K562 (cell line): Measurements from ENCODE around the gene CCDC87. TPM values are rescaled to one million over a fixed set of nuclear protein-coding genes. Genes with fewer than 3 reads are reported as not detected.

Experiments
- ATAC-seq: fragments of 200-7000 bp; cut with Tn5 transposase; 3 replicates; pipeline ENCODE4 v1.9.1; 2020; ENCODE audit warnings: moderate library complexity
- BruUV-seq: library from RNA; stranded (reverse); fragments of 400-500 nt; replicated peaks from 2 replicates; lab custom pipeline; 2021; lab: Mats Ljungman, UMichigan
- CTCF ChIA-PET: fragments of 300-600 bp; formaldehyde crosslinking; extraction: SDS; loops from one replicate; lab custom pipeline; 2021; ENCODE audit warnings: low intra/inter-chr PET ratio; lab: Yijun Ruan, JAX
- POLR2A ChIA-PET: fragments of 300-600, 350-650 bp; sonication (Branson Sonifier 250); formaldehyde crosslinking; extraction: SDS; loops from one replicate; lab custom pipeline; 2021; ENCODE audit warnings: antibody characterized with exemption, inconsistent platforms; lab: Yijun Ruan, JAX
- DNase-seq, 4 experiments: peaks; one replicate each; pipeline versions ENCODE4 v3.0.0 to v3.0.0-alpha.2; 2011 to 2018; ENCODE audit warnings: low spot score in 3 of 4, mixed read lengths in 3 of 4; ENCODE audit errors: extremely low read depth in 1 of 4
- FAIRE-seq: peaks from 2 replicates; lab custom pipeline; 2011; peaks lifted over from hg19 to GRCh38; lab: Jason Lieb, UNC
- H2AFZ ChIP-seq: 2 replicates; pipeline ENCODE4 v1.6.0; 2011; ENCODE audit warnings: low read depth, low read length, control low read depth, inconsistent platforms
- H3K27ac ChIP-seq: fragments of 200-600 bp; 3 replicates; pipeline ENCODE4 v1.8.0; 2011; ENCODE audit warnings: low read depth, mild to moderate bottlenecking, control low read depth, inconsistent platforms, low read length, moderate library complexity, mixed read lengths; ENCODE audit errors: extremely low read depth
- H3K27me3 ChIP-seq, 2 experiments: fragments of 300-600 bp in 1 of 2; 2 replicates in 1 of 2; 3 replicates in 1 of 2; pipeline versions ENCODE4 v1.6.0 to v1.8.0; 2011; ENCODE audit warnings: inconsistent platforms in 2 of 2, low read length in 2 of 2, mild to moderate bottlenecking in 1 of 2, mixed read lengths in 1 of 2, moderate library complexity in 1 of 2; ENCODE audit not compliant: control insufficient read depth in 2 of 2, insufficient read depth in 2 of 2
- H3K36me3 ChIP-seq: fragments of 300-600 bp; 3 replicates; pipeline ENCODE4 v1.8.0; 2011; ENCODE audit warnings: mild to moderate bottlenecking, low read length, inconsistent platforms; ENCODE audit not compliant: control insufficient read depth, insufficient read depth
- H3K4me1 ChIP-seq, 2 experiments: fragments of 200-600 bp in 1 of 2; replicated peaks in 1 of 2; 2 replicates in 1 of 2; 3 replicates in 1 of 2; pipeline versions ENCODE4 v1.5.1 to v1.8.0; 2011; ENCODE audit warnings: inconsistent platforms in 2 of 2, low read length in 2 of 2, mild to moderate bottlenecking in 1 of 2, mixed read lengths in 1 of 2, moderate library complexity in 1 of 2; ENCODE audit not compliant: control insufficient read depth in 2 of 2, insufficient read depth in 2 of 2
- H3K4me2 ChIP-seq: 2 replicates; pipeline ENCODE4 v1.6.1; 2011; ENCODE audit warnings: low read length, control low read depth, inconsistent platforms, mixed read lengths; ENCODE audit not compliant: insufficient read depth
- H3K4me3 ChIP-seq: fragments of 200-600 bp; sonication (generic), shearing (Covaris generic); 2 replicates; pipeline ENCODE4 v1.5.1; 2016; ENCODE audit warnings: control low read depth, inconsistent platforms
- H3K79me2 ChIP-seq: fragments of 200-600 bp; 3 replicates; pipeline ENCODE4 v1.8.0; 2011; ENCODE audit warnings: low read length, inconsistent platforms; ENCODE audit not compliant: control insufficient read depth, insufficient read depth
- H3K9ac ChIP-seq, 2 experiments: 2 replicates each; pipeline versions ENCODE4 v1.6.0 to v1.6.1; 2011; ENCODE audit warnings: low read depth in 2 of 2, low read length in 2 of 2, control low read depth in 1 of 2, inconsistent platforms in 1 of 2, mild to moderate bottlenecking in 1 of 2, mixed read lengths in 1 of 2; ENCODE audit not compliant: insufficient read depth in 1 of 2
- H3K9me1 ChIP-seq: one replicate; pipeline ENCODE4 v1.6.0; 2011; ENCODE audit warnings: inconsistent platforms, mild to moderate bottlenecking, low read length, moderate library complexity; ENCODE audit not compliant: control insufficient read depth, insufficient read depth
- H3K9me3 ChIP-seq: replicated peaks from 2 replicates; pipeline ENCODE4 v1.5.1; 2011; ENCODE audit warnings: low read depth, low read length, inconsistent platforms; ENCODE audit not compliant: control insufficient read depth, insufficient read depth
- H4K20me1 ChIP-seq: replicated peaks from 2 replicates; pipeline ENCODE4 v1.6.1; 2011; ENCODE audit warnings: low read length, inconsistent platforms, mixed read lengths; ENCODE audit not compliant: control insufficient read depth, insufficient read depth
- CBX8 ChIP-seq: fragments of 200-600 bp; sonication (generic); IDR thresholded peaks from 2 replicates; pipeline ENCODE4 v1.6.1; 2012; ENCODE audit warnings: borderline replicate concordance, mixed run types, low read depth, mild to moderate bottlenecking, moderate library complexity, mixed read lengths, low read length, control low read depth, inconsistent platforms; ENCODE audit not compliant: poor library complexity, severe bottlenecking; ENCODE audit errors: extremely low read depth
- FOXJ3 ChIP-seq: sonication (generic); formaldehyde crosslinking; IDR thresholded peaks from 2 replicates; pipeline ENCODE4 v1.4.0; 2020; ENCODE audit warnings: mild to moderate bottlenecking, missing genetic modification reagents
- FUS ChIP-seq: fragments of 200-400 bp; formaldehyde crosslinking; optimal IDR thresholded peaks from 2 replicates; pipeline ENCODE3; 2017; ENCODE audit warnings: low read depth, low read length
- ILK ChIP-seq: fragments of 450-650 bp; IDR thresholded peaks from 2 replicates; pipeline ENCODE4 v1.6.1; 2016; ENCODE audit warnings: missing genetic modification characterization, low read depth, mild to moderate bottlenecking, missing compliant biosample characterization, moderate library complexity, borderline replicate concordance
- JUN ChIP-seq, 2 experiments: sonication (generic) in 1 of 2; formaldehyde crosslinking in 1 of 2; IDR thresholded peaks; 2 replicates each; pipeline versions ENCODE4 v1.6.1 to v1.8.0; 2012 to 2022; ENCODE audit warnings: borderline replicate concordance in 2 of 2, mild to moderate bottlenecking in 2 of 2, improper control_type of control experiment in 1 of 2, low read depth in 1 of 2, low read length in 1 of 2, missing genetic modification reagents in 1 of 2
- L3MBTL2 ChIP-seq: fragments of 450-650 bp; IDR thresholded peaks from 2 replicates; pipeline ENCODE4 v1.6.1; 2016; ENCODE audit warnings: mild to moderate bottlenecking, moderate library complexity
- MEF2A ChIP-seq: IDR thresholded peaks from 2 replicates; pipeline ENCODE4 v1.6.1; 2011; ENCODE audit warnings: low read depth, mild to moderate bottlenecking, low read length, moderate library complexity; ENCODE audit not compliant: control insufficient read depth
- NFRKB ChIP-seq: fragments of 450-650 bp; IDR thresholded peaks from 2 replicates; pipeline ENCODE4 v1.6.1; 2016; ENCODE audit warnings: low read depth
- SIRT6 ChIP-seq: IDR thresholded peaks from one replicate; pipeline ENCODE4 v1.6.1; 2012; ENCODE audit warnings: low read depth, mild to moderate bottlenecking, control low read depth, inconsistent platforms, low read length, moderate library complexity
- SMAD4 ChIP-seq: fragments of 250-450 bp; sonication (Bioruptor Pico); conservative IDR thresholded peaks from 2 replicates; pipeline ENCODE4 v1.8.0; 2021; ENCODE audit warnings: inconsistent platforms, mild to moderate bottlenecking, moderate library complexity
- ZC3H4 ChIP-seq: sonication (generic); formaldehyde crosslinking; IDR thresholded peaks from 2 replicates; pipeline ENCODE4 v1.9.0; 2021; ENCODE audit warnings: missing genetic modification reagents, borderline replicate concordance
- ZNF699 ChIP-seq: fragments of 250-450 bp; sonication (Bioruptor Pico); IDR thresholded peaks from 2 replicates; pipeline ENCODE4 v1.8.0; 2021; ENCODE audit warnings: mild to moderate bottlenecking, moderate library complexity; ENCODE audit not compliant: insufficient replicate concordance
- WGBS: fragments of 100-300 bp; shearing (Covaris generic); methylation state at CpG from one replicate; pipeline ENCODE4 v1.1.6; 2016; ENCODE audit warnings: low coverage, mixed read lengths; ENCODE audit not compliant: insufficient coverage; ENCODE audit errors: missing lambda C conversion rate; 5-methylcytosine and 5-hydroxymethylcytosine counted together
- in situ Hi-C: fragments of 300-500 bp; cut with MboI; formaldehyde crosslinking; loops from 4 replicates; pipeline ENCODE4 v1.15.0; 2018; ENCODE audit warnings: inconsistent platforms, mixed read lengths
- intact Hi-C: fragments of 100-400 bp; cut with micrococcal nuclease; formaldehyde crosslinking; loops from 2 replicates; pipeline ENCODE4 v1.14.2; 2022
- polyA plus RNA-seq, 8 experiments: library from polyadenylated mRNA; depleted of rRNA in 4 of 8; stranded (reverse) in 5 of 8; unstranded in 3 of 8; fragments of >200 nt; fragmentation: Nextera tagmentation in 2 of 8; fragmentation: Illumina TruSeq in 1 of 8; extraction: Ambion mirVana in 2 of 8; extraction: Trizol in 1 of 8; gene quantifications; 2 replicates each; pipeline versions ENCODE4 v1.2.1 to v1.2.3, GENCODE V29; 2011 to 2014; ENCODE audit warnings: inconsistent platforms in 1 of 8, missing spikeins in 1 of 8
- total RNA-seq, 7 experiments: library from RNA; depleted of rRNA in 6 of 7; stranded (reverse); fragments of >200 nt in 6 of 7; fragmentation: Illumina TruSeq in 2 of 7; extraction: Trizol in 2 of 7; gene quantifications; 2 replicates each; pipeline versions ENCODE4 v1.2.1 to v1.2.3, GENCODE V29; 2011 to 2021; ENCODE audit warnings: low replicate concordance in 1 of 7
- TF ChIP-seq, protein P1 (sequence below): fragments of 450-650 bp; IDR thresholded peaks from 2 replicates; pipeline ENCODE4 v1.6.1; 2016; ENCODE audit warnings: missing biosample characterization, missing genetic modification characterization
- TF ChIP-seq, protein P2 (sequence below): sonication (generic); formaldehyde crosslinking; IDR thresholded peaks from 2 replicates; pipeline ENCODE4 v1.8.0; 2022; ENCODE audit warnings: missing genetic modification reagents, mild to moderate bottlenecking, borderline replicate concordance
- TF ChIP-seq, protein P3 (sequence below): sonication (generic); formaldehyde crosslinking; IDR thresholded peaks from 2 replicates; pipeline ENCODE4 v1.9.0; 2022; ENCODE audit warnings: mild to moderate bottlenecking, missing genetic modification reagents
- TF ChIP-seq, protein P4 (sequence below): fragments of 450-650 bp; formaldehyde crosslinking; IDR thresholded peaks from 2 replicates; pipeline ENCODE4 v1.4.0; 2020; ENCODE audit warnings: mild to moderate bottlenecking, moderate library complexity

The CCDC87 gene
- total and polyA plus RNA-seq, 9 of the 15 experiments (the other 6 are each of a cell fraction or from before 2014, with no cell fraction given): 0.03 to 0.44 (median 0.15) TPM; not detected in 1

DNA sequence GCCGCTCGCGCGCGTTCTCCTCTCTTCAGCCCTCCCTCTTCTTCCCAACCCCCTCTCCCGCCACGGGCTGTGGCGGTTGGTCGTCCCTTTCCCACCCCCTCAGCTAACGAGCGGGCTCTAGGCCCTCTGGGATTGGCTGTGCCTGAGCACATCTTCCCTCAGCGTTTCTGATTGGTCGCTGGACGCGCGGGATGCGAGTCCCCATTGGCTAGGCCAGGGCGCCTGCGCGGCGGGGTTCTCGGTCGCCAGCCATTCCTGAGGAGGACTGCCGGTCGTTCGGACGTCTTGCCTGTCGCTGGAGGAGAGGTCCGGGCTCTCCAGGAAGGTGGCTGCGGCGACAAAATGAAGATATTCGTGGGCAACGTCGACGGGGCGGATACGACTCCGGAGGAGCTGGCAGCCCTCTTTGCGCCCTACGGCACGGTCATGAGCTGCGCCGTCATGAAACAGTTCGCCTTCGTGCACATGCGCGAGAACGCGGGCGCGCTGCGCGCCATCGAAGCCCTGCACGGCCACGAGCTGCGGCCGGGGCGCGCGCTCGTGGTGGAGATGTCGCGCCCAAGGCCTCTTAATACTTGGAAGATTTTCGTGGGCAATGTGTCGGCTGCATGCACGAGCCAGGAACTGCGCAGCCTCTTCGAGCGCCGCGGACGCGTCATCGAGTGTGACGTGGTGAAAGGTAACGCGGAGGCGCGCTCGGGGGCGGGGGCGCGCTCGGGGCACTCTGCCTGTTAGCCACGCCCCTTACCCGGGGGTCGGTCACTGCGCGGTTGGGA is 23.7 kb upstream of the CCDC87 start, which contains the start of gene RBM14:
Gene RBM14 (plus strand): TSS at position 252 of the 776 bp plus-strand sequence. CDS start 91 bp downstream, at position 343.
- ChIA-PET POLR2A (interaction anchor here (0.6 to 14.0 kb wide), 10 partner anchors 12 to 359 kb away, joined by 3 to 387 read pairs (median 4); partner anchors contain the start of genes RBM4 and RBM4B), CTCF (no interaction called here)
- peak within 1 kb of the TSS; percentile 94 for H3K4me3 ChIP-seq
- H3K36me3 ChIP-seq: peaks cover 41% of the 10 kb centered on the region
- peak within 1 kb of the TSS; percentile 99 for H3K27ac ChIP-seq
- H3K4me1 ChIP-seq: peaks cover 21 to 31% of the 10 kb centered on the region in 2 experiments
- no peaks in the 10 kb centered on the region for H3K27me3 ChIP-seq
- intact Hi-C loops (loop anchor here (1.0 kb wide), 1 partner anchor 23 kb away; the partner anchor contains the start of genes CCDC87 and CCS), in situ Hi-C loops (no loop called here)
- FAIRE-seq (peak; percentile 97), DNase-seq (peak; percentile 99 to 100 (median 100)), ATAC-seq (peak; percentile 98)
- H2AFZ ChIP-seq: peak within 1 kb of the TSS; percentile 96
- H4K20me1 ChIP-seq: peaks cover 42% of the 10 kb centered on the region
- no peaks in the 10 kb centered on the region for H3K9me3 ChIP-seq
- under 1% methylated on average over 74 of the region's 90 CpGs for WGBS
- no peaks in the 10 kb centered on the region for H3K9me1 ChIP-seq
- BruUV-seq: TSS peak; percentile 51
- H3K79me2 ChIP-seq: peaks cover 66% of the 10 kb centered on the region
- H3K4me2 ChIP-seq: peak within 1 kb of the TSS; percentile 97
- H3K9ac ChIP-seq: peak within 1 kb of the TSS; percentile 97 to 100
- TF ChIP-seq ZNF699 (CRISPR knock-in tag) (no peak), SIRT6 (no peak), CBX8 (no peak), ZC3H4 (CRISPR knock-in tag) (no peak), JUN (IDR thresholded peaks at IDR 0.05; ENCODE audit: borderline replicate concordance, low read depth, low read length) (no peak), JUN (CRISPR knock-in tag; IDR thresholded peaks at IDR 0.05; ENCODE audit: borderline replicate concordance) (0 out of 2 replicates have a peak, but pooled peaks have one; percentile 69), SMAD4 (peak; percentile 75), MEF2A (no peak), L3MBTL2 (peak; percentile 92), FUS (no peak), ILK (tag) (no peak), FOXJ3 (no peak), NFRKB (peak; percentile 91)
- TF ChIP-seq, protein P1, sequence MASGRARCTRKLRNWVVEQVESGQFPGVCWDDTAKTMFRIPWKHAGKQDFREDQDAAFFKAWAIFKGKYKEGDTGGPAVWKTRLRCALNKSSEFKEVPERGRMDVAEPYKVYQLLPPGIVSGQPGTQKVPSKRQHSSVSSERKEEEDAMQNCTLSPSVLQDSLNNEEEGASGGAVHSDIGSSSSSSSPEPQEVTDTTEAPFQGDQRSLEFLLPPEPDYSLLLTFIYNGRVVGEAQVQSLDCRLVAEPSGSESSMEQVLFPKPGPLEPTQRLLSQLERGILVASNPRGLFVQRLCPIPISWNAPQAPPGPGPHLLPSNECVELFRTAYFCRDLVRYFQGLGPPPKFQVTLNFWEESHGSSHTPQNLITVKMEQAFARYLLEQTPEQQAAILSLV (tag): no peak
- TF ChIP-seq, protein P2, sequence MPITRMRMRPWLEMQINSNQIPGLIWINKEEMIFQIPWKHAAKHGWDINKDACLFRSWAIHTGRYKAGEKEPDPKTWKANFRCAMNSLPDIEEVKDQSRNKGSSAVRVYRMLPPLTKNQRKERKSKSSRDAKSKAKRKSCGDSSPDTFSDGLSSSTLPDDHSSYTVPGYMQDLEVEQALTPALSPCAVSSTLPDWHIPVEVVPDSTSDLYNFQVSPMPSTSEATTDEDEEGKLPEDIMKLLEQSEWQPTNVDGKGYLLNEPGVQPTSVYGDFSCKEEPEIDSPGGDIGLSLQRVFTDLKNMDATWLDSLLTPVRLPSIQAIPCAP (CRISPR knock-in tag): no peak
- TF ChIP-seq, protein P3, sequence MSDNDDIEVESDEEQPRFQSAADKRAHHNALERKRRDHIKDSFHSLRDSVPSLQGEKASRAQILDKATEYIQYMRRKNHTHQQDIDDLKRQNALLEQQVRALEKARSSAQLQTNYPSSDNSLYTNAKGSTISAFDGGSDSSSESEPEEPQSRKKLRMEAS (CRISPR knock-in tag): peak; percentile 94
- TF ChIP-seq, protein P4, sequence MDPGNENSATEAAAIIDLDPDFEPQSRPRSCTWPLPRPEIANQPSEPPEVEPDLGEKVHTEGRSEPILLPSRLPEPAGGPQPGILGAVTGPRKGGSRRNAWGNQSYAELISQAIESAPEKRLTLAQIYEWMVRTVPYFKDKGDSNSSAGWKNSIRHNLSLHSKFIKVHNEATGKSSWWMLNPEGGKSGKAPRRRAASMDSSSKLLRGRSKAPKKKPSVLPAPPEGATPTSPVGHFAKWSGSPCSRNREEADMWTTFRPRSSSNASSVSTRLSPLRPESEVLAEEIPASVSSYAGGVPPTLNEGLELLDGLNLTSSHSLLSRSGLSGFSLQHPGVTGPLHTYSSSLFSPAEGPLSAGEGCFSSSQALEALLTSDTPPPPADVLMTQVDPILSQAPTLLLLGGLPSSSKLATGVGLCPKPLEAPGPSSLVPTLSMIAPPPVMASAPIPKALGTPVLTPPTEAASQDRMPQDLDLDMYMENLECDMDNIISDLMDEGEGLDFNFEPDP: no peak
